GM13976 (cell line): ENCODE data around the gene HOXD11.

Source experiments
- DNase-seq: peaks from one replicate; pipeline ENCODE4 v3.0.0; 2012; ENCODE audit warnings: low spot score
- CTCF ChIP-seq: IDR thresholded peaks from 2 replicates; pipeline ENCODE4 v1.5.1; 2012; ENCODE audit warnings: borderline replicate concordance, mild to moderate bottlenecking; ENCODE audit not compliant: insufficient read depth; ENCODE audit errors: extremely low read depth, missing control alignments, control extremely low read depth
- in situ Hi-C: fragments of 300-500 bp; cut with MboI; formaldehyde crosslinking; loops from one replicate; pipeline ENCODE4 v1.12.0; 2022; ENCODE audit warnings: low sequenced_read_pairs, mixed read lengths, inconsistent platforms; ENCODE audit not compliant: unreplicated experiment

Gene HOXD11

DNA sequence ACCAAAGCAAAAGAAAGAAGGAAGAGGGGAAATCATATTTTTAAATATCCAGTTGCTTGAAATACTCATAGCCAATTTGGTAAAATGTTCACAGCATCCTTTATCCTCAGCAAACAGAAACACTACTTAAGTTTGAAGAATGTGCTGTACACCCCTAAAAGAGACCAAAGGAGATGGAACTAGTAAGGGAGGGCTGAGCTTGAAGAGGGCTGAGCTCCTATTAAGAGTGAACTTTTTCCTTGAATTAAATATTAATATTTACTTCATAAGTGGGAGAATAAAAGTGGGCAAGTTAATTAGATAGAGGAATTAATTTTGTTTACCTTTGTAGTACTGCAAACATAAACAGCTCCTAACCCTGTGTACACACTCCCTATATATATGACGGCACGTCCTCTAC is 30.3 kb upstream of the HOXD11 start:
- DNase-seq: no peak
- no peak for TF ChIP-seq CTCF
- in situ Hi-C loops: loop anchor here (10.0 to 25.0 kb wide), 2 partner anchors 382 to 714 kb away; no protein-coding TSS in a partner anchor

DNA sequence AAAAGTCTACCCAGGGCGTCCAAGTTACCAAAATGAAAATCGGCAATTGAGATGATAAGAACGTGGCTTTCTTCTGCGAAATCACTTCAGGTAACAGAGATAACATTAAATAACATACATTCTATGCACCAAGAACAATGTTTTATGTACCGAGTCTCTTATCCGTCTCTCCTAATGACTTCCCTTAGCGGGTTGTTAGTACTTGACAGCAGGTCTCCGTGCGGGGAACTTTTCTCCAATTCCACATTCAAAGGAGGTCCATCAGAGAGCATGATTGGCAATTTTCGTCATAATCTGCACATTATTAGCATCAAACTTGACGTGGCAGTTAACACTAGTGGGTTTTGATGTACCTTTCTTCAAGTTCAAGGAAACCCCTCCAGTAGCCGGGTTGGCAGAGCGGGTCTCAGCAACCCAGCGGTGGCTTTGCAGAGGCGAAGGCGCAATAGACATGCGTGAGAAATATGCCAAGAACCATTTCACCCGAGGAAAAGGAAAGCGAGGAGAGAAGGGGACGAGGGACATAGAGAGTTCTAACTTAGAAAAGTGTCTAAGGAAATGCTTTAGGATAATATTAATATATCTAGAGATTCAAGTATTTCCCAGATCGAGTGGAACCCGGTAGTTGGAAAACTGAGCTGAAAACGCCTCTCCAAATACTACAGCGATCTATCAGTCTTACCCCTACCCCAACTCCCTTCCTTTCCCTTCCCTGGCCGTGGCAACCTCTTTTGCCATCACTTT is 28.4 kb upstream of the HOXD11 start:
- in situ Hi-C loops: loop anchor here (10.0 to 25.0 kb wide), 2 partner anchors 384 to 716 kb away; no protein-coding TSS in a partner anchor
- no peak for DNase-seq
- no peak for TF ChIP-seq CTCF

DNA sequence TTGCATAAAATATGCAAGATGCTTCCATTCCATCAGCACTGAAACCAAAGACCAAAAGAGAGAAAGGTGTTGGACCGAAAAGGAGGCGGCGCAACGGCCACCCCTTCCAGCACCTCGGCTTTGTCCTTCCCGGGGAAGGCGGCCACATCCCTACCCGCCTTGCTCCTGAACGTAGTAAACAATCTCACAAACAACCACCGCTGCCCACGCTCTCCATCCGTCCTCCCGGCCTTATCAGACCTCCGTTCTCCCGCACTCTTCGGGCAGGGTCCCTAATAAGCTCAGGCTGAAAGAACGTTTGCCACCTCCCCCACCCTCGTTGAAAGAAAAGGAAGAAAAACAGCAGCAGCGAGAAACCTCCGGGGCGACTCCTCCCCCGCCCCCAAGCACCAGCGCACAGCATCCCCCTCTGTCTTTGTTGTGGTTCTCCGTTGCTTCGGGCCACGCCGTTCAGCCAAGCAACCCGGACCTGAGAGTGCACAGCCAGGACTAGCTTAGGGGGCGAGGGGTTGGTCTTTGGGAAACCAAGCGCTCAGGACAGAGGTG is 27.7 kb upstream of the HOXD11 start:
- TF ChIP-seq CTCF: no peak
- DNase-seq: no peak
- in situ Hi-C loops: loop anchor here (10.0 to 25.0 kb wide), 2 partner anchors 385 to 717 kb away; no protein-coding TSS in a partner anchor

- TF ChIP-seq CTCF: peak; percentile 54
- peak; percentile 66 for DNase-seq
- in situ Hi-C loops: loop anchor here (10.0 to 25.0 kb wide), 2 partner anchors 385 to 718 kb away; no protein-coding TSS in a partner anchor
These were observed 27.1 kb upstream of the HOXD11 start for GRCh38 chr2:176079831-176080539.

DNA sequence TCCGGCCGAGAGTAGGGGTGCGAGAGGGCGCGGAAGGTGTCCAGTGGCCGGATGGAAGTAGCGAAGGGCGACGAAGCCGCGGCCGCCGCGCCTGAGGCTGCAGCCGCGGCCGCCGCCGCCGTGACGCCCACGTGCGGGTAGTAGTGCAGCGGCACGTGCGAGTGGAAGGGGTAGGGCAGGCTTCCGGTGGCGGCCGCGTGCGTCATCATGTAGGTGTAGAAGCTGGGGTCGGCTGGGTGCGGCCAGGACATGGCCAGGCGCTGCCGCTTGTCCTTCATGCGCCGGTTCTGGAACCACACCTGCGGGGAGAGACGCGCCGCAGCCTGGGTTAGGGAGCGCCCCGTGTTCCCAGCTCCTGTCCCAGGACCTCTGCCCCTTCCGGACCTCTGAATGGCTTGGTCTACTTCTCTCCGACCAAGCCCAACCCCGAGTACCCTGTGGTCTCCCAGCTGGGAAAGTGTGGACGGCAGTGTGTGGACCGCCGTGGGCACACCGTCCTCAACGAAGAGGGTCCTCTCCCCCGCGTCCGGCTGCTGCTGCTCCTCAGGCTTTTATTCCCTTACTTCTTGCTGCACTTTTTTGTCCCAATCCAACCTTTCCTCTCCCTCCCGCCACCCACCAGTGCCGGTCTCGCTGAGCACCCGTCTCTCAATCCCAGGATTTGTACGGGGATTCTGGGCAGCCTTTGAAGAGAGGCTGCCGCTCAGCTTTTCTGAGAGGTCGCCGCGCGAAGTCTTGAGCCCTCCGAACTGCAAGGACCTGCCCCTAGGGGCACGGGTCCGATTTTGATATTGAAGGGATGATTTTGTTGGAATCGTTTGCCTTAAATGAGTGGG is 26.3 kb upstream of the HOXD11 start:
- in situ Hi-C loops: loop anchor here (25.0 kb wide), 1 partner anchor 718 kb away; no protein-coding TSS in a partner anchor
- TF ChIP-seq CTCF: no peak
- peak; percentile 34 for DNase-seq
